Keratinocyte (primary cell): ENCODE results near the gene ZNF777. TPM values are rescaled to one million over a fixed set of nuclear protein-coding genes. Genes with fewer than 3 reads are reported as not detected.

Experiments
- DNase-seq: peaks from one replicate; pipeline ENCODE4 v3.0.0-alpha.2; 2011; ENCODE audit warnings: low read depth, missing footprints, low spot score
- FAIRE-seq: peaks from 2 replicates; lab custom pipeline; 2011; peaks lifted over from hg19 to GRCh38; lab: Jason Lieb, UNC
- H2AFZ ChIP-seq: 2 replicates; pipeline ENCODE4 v1.6.0; 2012; ENCODE audit warnings: low read length, control low read depth, inconsistent platforms; ENCODE audit not compliant: control insufficient read depth
- H3K27ac ChIP-seq: 2 replicates; pipeline ENCODE4 v1.5.1; 2011; ENCODE audit warnings: low read length; ENCODE audit not compliant: control insufficient read depth, insufficient read depth
- H3K27me3 ChIP-seq: 3 replicates; pipeline ENCODE4 v1.6.0; 2011; ENCODE audit warnings: low read length; ENCODE audit not compliant: control insufficient read depth, insufficient read depth; ENCODE audit errors: extremely low read depth
- H3K36me3 ChIP-seq, 2 experiments: 2 replicates in 1 of 2; 3 replicates in 1 of 2; pipeline ENCODE4 v1.5.1; 2011; ENCODE audit warnings: low read length in 2 of 2, mild to moderate bottlenecking in 1 of 2; ENCODE audit not compliant: control insufficient read depth in 2 of 2, insufficient read depth in 2 of 2; ENCODE audit errors: extremely low read depth in 1 of 2
- H3K4me1 ChIP-seq: 3 replicates; pipeline ENCODE4 v1.5.1; 2011; ENCODE audit warnings: low read length; ENCODE audit not compliant: control insufficient read depth, insufficient read depth; ENCODE audit errors: extremely low read depth
- H3K4me2 ChIP-seq: 3 replicates; pipeline ENCODE4 v1.6.0; 2011; ENCODE audit warnings: low read depth, low read length; ENCODE audit not compliant: control insufficient read depth, insufficient read depth; ENCODE audit errors: extremely low read depth
- H3K4me3 ChIP-seq, 3 experiments: fragments of 200-600 bp in 1 of 3; sonication (generic) in 1 of 3; 2 replicates in 2 of 3; 3 replicates in 1 of 3; pipeline ENCODE4 v1.5.1; 2011 to 2016; ENCODE audit warnings: low read length in 3 of 3, mild to moderate bottlenecking in 3 of 3, control low read depth in 2 of 3, inconsistent platforms in 1 of 3, low read depth in 1 of 3, mixed read lengths in 1 of 3, mixed run types in 1 of 3, moderate library complexity in 1 of 3; ENCODE audit not compliant: control insufficient read depth in 2 of 3, insufficient read depth in 2 of 3; ENCODE audit errors: extremely low read depth in 1 of 3
- H3K79me2 ChIP-seq: 2 replicates; pipeline ENCODE4 v1.6.0; 2012; ENCODE audit warnings: low read length; ENCODE audit not compliant: control insufficient read depth, insufficient read depth
- H3K9ac ChIP-seq: 3 replicates; pipeline ENCODE4 v1.6.0; 2011; ENCODE audit warnings: low read length; ENCODE audit not compliant: control insufficient read depth, insufficient read depth; ENCODE audit errors: extremely low read depth
- H3K9me1 ChIP-seq: 3 replicates; pipeline ENCODE4 v1.6.0; 2011; ENCODE audit warnings: low read length; ENCODE audit not compliant: control insufficient read depth, insufficient read depth; ENCODE audit errors: extremely low read depth
- H3K9me3 ChIP-seq: 2 replicates; pipeline ENCODE4 v1.5.1; 2012; ENCODE audit warnings: low read depth, low read length; ENCODE audit not compliant: control insufficient read depth
- H4K20me1 ChIP-seq: 3 replicates; pipeline ENCODE4 v1.6.0; 2011; ENCODE audit warnings: low read length; ENCODE audit not compliant: control insufficient read depth, insufficient read depth; ENCODE audit errors: extremely low read depth
- EZH2 ChIP-seq: IDR thresholded peaks from one replicate; pipeline ENCODE4 v1.6.1; 2012; ENCODE audit warnings: inconsistent platforms, mild to moderate bottlenecking, low read length, moderate library complexity
- dilution Hi-C: fragments of 300-500 bp; cut with MboI; formaldehyde crosslinking; loops from one replicate; pipeline ENCODE4 v1.7.0; 2020; ENCODE audit warnings: low sequenced_read_pairs; ENCODE audit not compliant: extremely low pct_ligation_motif_present
- polyA plus RNA-seq, 5 experiments: library from polyadenylated mRNA; depleted of rRNA in 3 of 5; stranded (reverse) in 3 of 5; stranded (forward) in 1 of 5; unstranded in 1 of 5; fragments of >200 nt; gene quantifications; 1 replicate in 1 of 5; 2 replicates in 3 of 5; 3 replicates in 1 of 5; pipeline versions ENCODE4 v1.2.1 to v1.2.3, GENCODE V29; 2011 to 2012; ENCODE audit warnings: missing spikeins in 2 of 5, low read depth in 1 of 5, low replicate concordance in 1 of 5
- TF ChIP-seq, protein P1 (sequence below), 3 experiments: IDR thresholded peaks in 1 of 3; conservative IDR thresholded peaks in 1 of 3; optimal IDR thresholded peaks in 1 of 3; 2 replicates in 2 of 3; 3 replicates in 1 of 3; pipeline versions ENCODE3 to v1.5.1; 2011; ENCODE audit warnings: low read length in 3 of 3, mild to moderate bottlenecking in 3 of 3, moderate library complexity in 2 of 3, control low read depth in 1 of 3, inconsistent platforms in 1 of 3; ENCODE audit not compliant: insufficient read depth in 2 of 3; ENCODE audit errors: extremely low read depth in 1 of 3

ZNF777 gene
- polyA plus RNA-seq, 1 donor (not counting 4 experiments of a cell fraction or from before 2014, with no cell fraction given), result 4.8 TPM

DNA sequence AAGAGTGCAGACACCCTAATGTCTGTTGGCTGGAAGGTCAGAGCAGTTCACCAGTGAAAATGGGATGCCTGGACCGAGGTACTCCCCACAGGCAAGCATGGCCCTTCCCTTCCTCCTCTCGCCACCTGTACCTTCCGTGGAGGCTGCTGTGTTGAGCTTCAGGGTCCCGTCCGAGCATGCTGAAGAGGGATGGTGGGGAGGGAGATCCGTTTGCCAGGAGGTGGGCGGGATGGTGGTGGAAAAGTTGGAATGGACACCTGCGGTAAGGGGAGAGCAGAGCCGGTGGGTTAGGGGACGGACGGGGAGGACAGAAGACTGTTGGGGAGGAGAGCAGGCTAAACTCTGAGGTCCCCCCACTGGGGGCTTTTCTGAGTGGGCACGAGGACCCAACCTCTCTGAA is 15.9 kb upstream of the ZNF777 start:
- dilution Hi-C loops, result no loop called here
- H3K4me3 ChIP-seq, result no peak overlapping the region
- no peak overlapping the region for H3K4me2 ChIP-seq
- H3K79me2 ChIP-seq, result peaks cover 8% of the 10 kb centered on the region
- no peaks in the 10 kb centered on the region for H4K20me1 ChIP-seq
- no peak overlapping the region for H3K9ac ChIP-seq
- DNase-seq, result no peak
- H3K27me3 ChIP-seq, result no peaks in the 10 kb centered on the region
- no peaks in the 10 kb centered on the region for H3K4me1 ChIP-seq
- TF ChIP-seq EZH2, result no peak
- TF ChIP-seq, protein P1, sequence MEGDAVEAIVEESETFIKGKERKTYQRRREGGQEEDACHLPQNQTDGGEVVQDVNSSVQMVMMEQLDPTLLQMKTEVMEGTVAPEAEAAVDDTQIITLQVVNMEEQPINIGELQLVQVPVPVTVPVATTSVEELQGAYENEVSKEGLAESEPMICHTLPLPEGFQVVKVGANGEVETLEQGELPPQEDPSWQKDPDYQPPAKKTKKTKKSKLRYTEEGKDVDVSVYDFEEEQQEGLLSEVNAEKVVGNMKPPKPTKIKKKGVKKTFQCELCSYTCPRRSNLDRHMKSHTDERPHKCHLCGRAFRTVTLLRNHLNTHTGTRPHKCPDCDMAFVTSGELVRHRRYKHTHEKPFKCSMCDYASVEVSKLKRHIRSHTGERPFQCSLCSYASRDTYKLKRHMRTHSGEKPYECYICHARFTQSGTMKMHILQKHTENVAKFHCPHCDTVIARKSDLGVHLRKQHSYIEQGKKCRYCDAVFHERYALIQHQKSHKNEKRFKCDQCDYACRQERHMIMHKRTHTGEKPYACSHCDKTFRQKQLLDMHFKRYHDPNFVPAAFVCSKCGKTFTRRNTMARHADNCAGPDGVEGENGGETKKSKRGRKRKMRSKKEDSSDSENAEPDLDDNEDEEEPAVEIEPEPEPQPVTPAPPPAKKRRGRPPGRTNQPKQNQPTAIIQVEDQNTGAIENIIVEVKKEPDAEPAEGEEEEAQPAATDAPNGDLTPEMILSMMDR (optimal IDR thresholded peaks at IDR 0.05 in 1 of 3, IDR thresholded peaks at IDR 0.05 in 1 of 3, conservative IDR thresholded peaks at IDR 0.05 in 1 of 3; ENCODE audit: extremely low read depth in 1 of 3, insufficient read depth in 2 of 3, low read length in 3 of 3), result no peak
- no peak overlapping the region for H2AFZ ChIP-seq
- H3K9me3 ChIP-seq, result no peaks in the 10 kb centered on the region
- no peak for FAIRE-seq
- H3K9me1 ChIP-seq, result no peaks in the 10 kb centered on the region
- H3K27ac ChIP-seq, result no peak overlapping the region
- H3K36me3 ChIP-seq, result peaks cover 21 to 25% of the 10 kb centered on the region in 2 experiments

DNA sequence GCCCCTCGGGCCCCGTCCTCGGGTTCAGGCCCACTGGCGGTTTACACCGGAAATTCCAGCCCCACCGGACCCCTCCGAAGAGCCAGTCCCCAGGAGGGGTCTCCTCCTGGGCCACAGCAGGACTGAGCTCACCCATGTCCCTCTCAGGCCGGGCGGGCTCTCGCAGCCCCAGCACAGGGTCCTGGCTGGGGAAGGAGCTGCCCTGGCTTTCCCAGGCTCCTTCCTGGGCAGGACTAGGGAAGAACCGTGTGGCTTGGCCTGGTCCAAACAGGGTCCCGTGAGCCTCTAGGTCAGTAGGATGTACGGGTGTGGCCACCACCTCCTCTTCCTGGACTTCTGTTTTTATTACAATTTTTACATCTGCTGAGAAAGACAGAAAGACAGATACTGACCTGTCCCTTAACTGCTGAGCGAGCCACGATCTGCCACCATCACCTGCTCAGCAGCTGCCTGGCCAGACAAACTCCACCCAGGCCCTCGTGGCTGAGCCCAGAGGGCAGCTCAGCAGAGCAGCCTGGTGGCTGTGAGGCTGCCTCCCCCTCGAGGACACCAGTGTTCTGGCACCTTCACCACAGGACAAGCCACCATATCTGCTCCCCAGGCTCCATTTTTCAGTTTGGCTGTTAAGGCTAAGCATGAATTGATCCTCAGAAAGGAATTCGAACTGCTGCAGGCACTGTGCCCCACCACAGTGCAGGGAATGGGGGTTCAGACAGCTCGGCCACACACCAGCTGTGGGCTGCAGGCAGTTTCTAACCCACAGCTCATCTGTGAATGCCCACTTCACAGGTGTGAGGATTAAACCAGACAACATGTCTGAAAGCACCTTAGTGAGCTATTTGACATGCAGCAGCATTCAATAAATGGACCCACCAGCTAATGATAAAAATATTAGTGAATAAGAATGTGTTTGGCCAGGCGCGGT is 14.5 kb upstream of the ZNF777 start:
- FAIRE-seq, result no peak

More for the DNA sequence above, 14.5 kb upstream of the ZNF777 start:
- peaks cover 21 to 25% of the 10 kb centered on the region in 2 experiments for H3K36me3 ChIP-seq
- H3K9me3 ChIP-seq, result no peaks in the 10 kb centered on the region
- no peaks in the 10 kb centered on the region for H4K20me1 ChIP-seq
- dilution Hi-C loops, result no loop called here
- no peak overlapping the region for H3K27ac ChIP-seq
- H3K9ac ChIP-seq, result no peak overlapping the region
- no peaks in the 10 kb centered on the region for H3K27me3 ChIP-seq
- H3K79me2 ChIP-seq, result peaks cover 6% of the 10 kb centered on the region
- H3K4me3 ChIP-seq, result no peak overlapping the region
- no peak overlapping the region for H3K4me2 ChIP-seq
- no peaks in the 10 kb centered on the region for H3K9me1 ChIP-seq
- DNase-seq, result no peak
- H2AFZ ChIP-seq, result no peak overlapping the region
- TF ChIP-seq, protein P1 (optimal IDR thresholded peaks at IDR 0.05 in 1 of 3, IDR thresholded peaks at IDR 0.05 in 1 of 3, conservative IDR thresholded peaks at IDR 0.05 in 1 of 3; ENCODE audit: extremely low read depth in 1 of 3, insufficient read depth in 2 of 3, low read length in 3 of 3), result no peak
- no peak for TF ChIP-seq EZH2
- no peaks in the 10 kb centered on the region for H3K4me1 ChIP-seq
